ENCODE data around the gene RNF225.

DNA sequence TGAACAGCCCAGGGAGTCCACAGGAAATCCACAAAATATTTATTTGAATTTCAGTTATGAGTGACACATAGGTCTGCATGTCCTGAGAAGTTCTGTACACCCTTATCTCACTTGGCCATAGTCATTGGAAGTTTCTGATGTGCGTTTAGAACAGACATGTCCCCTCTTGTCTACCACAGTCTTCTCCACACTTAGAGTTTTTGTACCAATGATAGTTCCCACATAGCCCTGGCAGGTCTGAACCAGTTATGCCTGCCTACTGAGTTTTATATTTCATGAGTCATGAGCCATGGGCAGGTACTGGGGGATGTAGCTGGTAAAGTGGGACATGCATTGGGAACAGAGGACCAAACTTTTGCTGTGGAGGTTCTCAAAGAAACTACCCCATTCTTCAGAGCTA, 33.2 kb downstream of the RNF225 start:
- no peak for TF ChIP-seq EZH2 (IDR thresholded peaks at IDR 0.05; ENCODE audit: borderline replicate concordance)
- TF ChIP-seq, protein P1, sequence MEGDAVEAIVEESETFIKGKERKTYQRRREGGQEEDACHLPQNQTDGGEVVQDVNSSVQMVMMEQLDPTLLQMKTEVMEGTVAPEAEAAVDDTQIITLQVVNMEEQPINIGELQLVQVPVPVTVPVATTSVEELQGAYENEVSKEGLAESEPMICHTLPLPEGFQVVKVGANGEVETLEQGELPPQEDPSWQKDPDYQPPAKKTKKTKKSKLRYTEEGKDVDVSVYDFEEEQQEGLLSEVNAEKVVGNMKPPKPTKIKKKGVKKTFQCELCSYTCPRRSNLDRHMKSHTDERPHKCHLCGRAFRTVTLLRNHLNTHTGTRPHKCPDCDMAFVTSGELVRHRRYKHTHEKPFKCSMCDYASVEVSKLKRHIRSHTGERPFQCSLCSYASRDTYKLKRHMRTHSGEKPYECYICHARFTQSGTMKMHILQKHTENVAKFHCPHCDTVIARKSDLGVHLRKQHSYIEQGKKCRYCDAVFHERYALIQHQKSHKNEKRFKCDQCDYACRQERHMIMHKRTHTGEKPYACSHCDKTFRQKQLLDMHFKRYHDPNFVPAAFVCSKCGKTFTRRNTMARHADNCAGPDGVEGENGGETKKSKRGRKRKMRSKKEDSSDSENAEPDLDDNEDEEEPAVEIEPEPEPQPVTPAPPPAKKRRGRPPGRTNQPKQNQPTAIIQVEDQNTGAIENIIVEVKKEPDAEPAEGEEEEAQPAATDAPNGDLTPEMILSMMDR (IDR thresholded peaks at IDR 0.05; ENCODE audit: poor library complexity) = no peak
- no peak for TF ChIP-seq EZH2phosphoT487 (IDR thresholded peaks at IDR 0.05; ENCODE audit: low read depth, severe bottlenecking, unreplicated experiment)

Data from hepatocyte (in vitro differentiated cells).